Fibroblast of the aortic adventitia (primary cell): ENCODE measurements around the gene RDM1. TPM values are rescaled to one million over a fixed set of nuclear protein-coding genes. Genes with fewer than 3 reads are reported as not detected.
A peak's percentile ranks its signal among the peaks of the same experiment; 100 is the strongest.
"Not testable (repeated sequence)": the region's sequence is repeated elsewhere in the genome, so short reads cannot be mapped to it uniquely, and the experiment has no call there.

Source experiments
- DNase-seq: peaks from one replicate; pipeline ENCODE4 v3.0.0-alpha.2; 2010; ENCODE audit warnings: low read depth
- H3K4me3 ChIP-seq: 2 replicates; pipeline ENCODE4 v1.5.1; 2011; ENCODE audit warnings: low read depth, mild to moderate bottlenecking, control low read depth, low read length, moderate library complexity
- total RNA-seq: library from RNA; depleted of rRNA; stranded (reverse); fragments of >200 nt; gene quantifications from 2 replicates; pipeline ENCODE4 v1.2.3, GENCODE V29; 2012; ENCODE audit warnings: low replicate concordance
- TF ChIP-seq, protein P1 (sequence below): IDR thresholded peaks from 2 replicates; pipeline ENCODE4 v1.5.1; 2011; ENCODE audit warnings: mild to moderate bottlenecking, low read length, control low read depth, inconsistent platforms; ENCODE audit not compliant: insufficient read depth

The RDM1 gene
- total RNA-seq, 1 donor = 0.45 TPM

DNA sequence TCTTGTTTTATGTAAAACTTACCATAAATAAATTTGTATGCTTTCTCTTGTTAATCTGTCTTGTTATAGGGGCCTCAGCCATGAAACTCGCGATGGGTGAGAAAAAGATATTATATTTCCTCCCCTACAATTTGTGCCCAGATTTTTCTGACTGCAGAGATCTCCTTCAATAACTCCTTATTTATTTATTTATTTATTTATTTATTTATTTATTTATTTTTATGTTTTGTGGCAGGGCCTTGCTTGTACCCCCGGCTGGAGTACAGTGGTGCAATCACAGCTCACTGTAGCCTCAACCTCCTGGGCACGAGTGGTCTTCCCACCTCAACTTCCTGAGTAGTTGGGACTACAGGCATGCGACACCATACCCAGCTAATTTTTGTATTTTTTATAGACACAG, 27.1 kb downstream of the RDM1 start:
- no peak overlapping the region for H3K4me3 ChIP-seq
- DNase-seq = no peak
- TF ChIP-seq, protein P1, sequence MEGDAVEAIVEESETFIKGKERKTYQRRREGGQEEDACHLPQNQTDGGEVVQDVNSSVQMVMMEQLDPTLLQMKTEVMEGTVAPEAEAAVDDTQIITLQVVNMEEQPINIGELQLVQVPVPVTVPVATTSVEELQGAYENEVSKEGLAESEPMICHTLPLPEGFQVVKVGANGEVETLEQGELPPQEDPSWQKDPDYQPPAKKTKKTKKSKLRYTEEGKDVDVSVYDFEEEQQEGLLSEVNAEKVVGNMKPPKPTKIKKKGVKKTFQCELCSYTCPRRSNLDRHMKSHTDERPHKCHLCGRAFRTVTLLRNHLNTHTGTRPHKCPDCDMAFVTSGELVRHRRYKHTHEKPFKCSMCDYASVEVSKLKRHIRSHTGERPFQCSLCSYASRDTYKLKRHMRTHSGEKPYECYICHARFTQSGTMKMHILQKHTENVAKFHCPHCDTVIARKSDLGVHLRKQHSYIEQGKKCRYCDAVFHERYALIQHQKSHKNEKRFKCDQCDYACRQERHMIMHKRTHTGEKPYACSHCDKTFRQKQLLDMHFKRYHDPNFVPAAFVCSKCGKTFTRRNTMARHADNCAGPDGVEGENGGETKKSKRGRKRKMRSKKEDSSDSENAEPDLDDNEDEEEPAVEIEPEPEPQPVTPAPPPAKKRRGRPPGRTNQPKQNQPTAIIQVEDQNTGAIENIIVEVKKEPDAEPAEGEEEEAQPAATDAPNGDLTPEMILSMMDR = no peak

DNA sequence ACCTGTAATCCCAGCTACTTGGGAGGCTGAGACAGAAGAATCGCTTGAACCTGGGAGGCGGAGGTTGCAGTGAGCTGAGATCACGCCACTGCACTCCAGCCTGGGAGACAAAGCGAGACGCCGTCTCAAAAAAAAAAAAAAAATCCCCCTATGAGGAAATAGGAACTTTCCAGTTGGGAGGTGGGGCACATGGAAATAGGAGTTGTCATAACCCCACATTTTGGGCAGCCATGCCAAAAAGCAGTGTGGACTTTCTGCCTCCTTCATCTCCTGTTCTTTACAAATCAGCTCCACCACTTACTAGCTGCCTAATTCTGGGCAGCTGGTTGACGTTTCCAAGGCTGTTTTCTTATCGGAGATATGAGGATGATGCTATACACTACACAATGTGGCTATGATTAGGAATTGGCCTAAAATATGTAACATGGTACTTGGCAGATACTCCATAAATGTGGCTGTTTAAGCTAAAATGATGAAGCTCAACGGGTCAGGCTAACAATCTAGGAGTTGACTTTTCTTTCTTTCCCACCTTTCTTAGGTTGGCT, 28.9 kb downstream of the RDM1 start:
- peak; percentile 84 for DNase-seq
- H3K4me3 ChIP-seq = no peak overlapping the region
- TF ChIP-seq, protein P1 = no peak

DNA sequence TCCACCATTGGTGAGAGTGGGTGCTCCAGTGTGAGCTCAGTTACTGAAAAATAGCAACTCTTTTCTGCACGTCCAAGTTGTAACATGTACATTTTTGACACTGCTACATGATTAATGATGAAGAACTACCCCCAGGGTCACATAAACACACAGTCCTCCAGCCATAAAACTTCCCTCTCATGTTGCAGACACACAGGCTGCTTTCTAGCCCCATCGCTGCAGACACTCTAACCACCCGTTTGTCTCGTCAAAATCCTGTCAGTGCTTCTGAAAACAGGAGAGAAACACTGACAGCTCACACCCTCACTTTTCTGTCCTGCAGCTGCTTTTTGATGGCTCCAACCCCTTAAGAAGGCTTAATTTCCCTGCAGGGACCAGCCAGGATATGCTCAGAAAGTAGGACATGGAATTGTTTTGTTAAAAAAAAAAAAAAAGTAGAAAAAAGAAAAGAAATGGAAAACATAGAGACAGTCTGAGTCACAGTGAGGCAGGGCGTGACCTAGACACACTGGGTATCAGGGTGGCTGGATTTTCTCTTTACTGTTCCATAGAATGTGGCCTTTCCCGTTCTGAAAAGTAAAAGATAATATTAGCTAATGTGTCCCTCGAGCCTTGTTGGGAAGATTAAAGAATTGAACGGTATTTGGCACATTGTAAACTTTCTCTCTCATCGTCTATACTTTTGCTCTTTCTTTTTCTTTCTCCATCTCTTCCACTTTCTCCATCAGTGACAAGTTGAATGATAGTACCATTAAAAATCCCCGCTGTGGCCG, 29.7 kb downstream of the RDM1 start:
- no peak overlapping the region for H3K4me3 ChIP-seq
- TF ChIP-seq, protein P1 = no peak
- peak; percentile 22 for DNase-seq

DNA sequence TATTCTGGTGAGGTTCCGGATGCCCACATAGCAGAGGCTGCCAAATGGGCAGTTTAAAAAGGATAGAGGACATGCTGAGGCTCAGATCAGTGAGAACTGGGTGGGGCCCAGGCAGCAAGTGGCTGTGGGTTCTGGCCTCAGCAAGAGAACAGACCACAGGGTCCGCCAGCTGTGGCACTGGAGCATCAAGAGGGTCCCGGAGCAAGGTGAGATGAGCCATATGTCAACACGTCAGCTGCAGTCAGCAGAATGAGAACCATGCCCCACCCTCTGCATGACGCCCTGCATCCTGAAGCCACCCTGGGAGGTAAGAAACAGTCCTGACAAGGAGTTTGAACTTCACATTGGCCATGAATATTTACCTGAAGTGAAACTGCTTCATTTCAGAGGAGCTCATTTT, 30.3 kb downstream of the RDM1 start:
- TF ChIP-seq, protein P1 = no peak
- DNase-seq = no peak
- H3K4me3 ChIP-seq = no peak overlapping the region

DNA sequence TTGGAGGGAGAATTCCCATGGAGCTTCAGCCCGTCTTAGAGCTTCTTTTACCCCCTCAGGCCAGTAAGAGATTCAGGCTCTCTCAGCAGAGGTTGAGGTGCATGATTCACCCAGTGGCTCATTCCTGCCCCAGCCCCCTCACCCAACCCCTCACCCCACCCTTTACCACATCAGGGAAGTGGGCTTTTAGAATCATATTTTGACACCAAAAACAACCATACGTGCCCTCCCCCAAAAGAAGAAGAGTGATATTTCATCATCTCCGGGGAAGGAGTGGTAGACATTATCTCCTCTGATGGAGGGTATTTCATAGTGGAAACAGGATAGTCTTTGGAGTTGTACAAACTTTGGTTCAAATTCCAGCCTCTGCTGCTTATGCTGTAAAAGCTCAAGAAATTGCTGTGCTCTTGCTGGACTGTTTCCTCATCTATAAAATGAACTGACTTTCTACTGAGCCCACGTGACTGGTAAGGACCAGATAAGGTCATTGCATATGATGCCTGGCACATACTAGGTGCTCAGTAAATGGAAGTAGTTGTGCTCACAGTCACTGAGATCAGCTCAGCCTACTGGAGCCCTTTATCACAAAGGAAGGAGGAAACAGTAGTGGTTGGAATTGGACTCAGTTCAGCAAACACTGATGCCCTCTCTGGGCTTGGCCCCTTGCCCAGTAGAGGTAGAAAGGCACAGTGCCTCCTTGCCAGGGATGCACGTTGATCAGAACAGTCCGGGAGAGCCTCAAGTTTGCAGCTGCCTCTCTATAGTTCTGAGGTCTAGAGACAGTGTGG, 32.1 kb downstream of the RDM1 start:
- no peak overlapping the region for H3K4me3 ChIP-seq
- TF ChIP-seq, protein P1 = no peak
- DNase-seq = no peak

DNA sequence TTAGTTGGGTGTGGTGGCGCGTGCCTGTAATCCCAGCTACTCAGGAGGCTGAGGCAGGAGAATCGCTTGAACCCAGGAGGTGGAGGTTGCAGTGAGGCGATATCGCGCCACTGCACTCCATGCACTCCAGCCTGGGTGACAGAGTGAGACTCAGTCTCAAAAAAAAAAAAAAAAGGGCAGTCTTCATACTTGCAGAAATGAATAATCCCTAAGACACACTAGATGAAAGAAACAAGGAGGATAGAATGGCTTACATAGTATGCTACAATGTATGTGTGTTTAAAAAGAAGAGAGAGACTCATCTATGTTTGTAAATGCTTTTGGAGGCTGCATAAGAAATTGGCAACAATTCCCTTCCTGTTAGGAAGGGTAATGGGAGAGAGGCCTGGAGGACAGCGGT, 32.8 kb downstream of the RDM1 start:
- not testable (repeated sequence) for DNase-seq, H3K4me3 ChIP-seq
